GM18861 (cell line): ENCODE data around the gene S100A7A.
"Not testable (repeated sequence)": the region's sequence is repeated elsewhere in the genome, so short reads cannot be mapped to it uniquely, and the experiment has no call there.

Experiments
- ATAC-seq: cut with Tn5 transposase; IDR thresholded peaks from one replicate; pipeline ENCODE4 v1.9.1; 2021; ENCODE audit not compliant: unreplicated experiment

Gene S100A7A

DNA sequence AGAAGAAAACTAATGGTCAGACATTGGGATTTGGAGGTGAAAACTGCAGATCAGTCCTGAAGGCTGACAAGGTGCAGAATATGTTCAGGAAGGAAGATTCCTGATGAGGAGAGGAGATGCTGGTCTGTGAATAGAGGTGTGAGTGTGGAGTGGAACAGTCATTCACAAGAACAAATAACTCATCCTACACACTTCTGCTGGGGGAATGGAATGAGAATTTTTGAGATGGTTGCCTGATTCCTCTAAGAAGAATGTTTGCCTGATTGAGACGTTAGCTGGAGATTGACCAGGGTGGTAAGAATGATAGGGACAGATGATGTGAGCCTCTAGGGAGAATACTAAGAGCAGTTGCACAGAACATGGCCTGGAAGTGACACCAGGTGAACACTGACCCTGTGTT is 40.1 kb downstream of the S100A7A start:
- no peak for ATAC-seq

DNA sequence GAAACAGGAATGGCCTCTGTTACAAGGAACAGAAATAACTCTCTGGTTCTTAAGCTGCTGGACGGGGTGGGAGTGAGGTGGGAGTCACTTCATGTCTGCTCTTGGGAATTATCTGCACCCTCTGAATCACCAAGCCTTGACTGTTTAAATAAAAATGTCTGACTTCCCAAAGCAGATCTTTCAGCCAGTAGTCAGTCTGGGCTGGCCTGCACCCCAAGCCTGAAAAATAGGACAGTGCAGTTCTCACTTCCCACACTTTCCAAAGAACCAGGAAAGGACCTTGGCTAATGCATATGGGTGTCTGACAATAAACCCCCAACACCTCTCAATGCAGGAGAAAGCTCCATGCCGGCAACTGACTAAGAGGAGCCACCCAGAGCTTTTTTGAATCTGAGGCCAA is 43.3 kb downstream of the S100A7A start:
- no peak for ATAC-seq

DNA sequence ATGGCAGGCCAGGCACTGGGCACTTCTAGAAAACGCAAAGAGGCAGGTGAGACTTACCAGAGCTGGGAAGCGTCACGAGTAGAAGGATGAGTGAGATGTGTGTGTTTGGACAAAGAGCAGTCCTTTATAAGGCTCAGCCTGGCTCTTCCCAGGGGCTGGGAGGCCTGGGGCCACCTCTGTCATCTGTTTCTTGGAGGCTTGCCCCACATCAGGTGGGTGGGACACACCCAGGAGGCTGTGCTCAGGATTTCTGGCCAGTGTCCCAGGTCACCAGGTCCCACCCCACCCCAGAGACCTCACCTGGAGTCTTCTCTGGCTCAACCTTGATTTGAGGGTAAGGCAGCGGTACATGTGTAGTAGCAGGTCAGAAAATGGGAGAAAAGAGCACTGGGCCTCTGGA is 44.2 kb downstream of the S100A7A start, which contains the start of gene S100A7:
Gene S100A7, minus strand, starts transcription at position 101 of the 400 bp plus-strand sequence. CDS start 1,638 bp downstream, outside the sequence.
- ATAC-seq, result no peak

DNA sequence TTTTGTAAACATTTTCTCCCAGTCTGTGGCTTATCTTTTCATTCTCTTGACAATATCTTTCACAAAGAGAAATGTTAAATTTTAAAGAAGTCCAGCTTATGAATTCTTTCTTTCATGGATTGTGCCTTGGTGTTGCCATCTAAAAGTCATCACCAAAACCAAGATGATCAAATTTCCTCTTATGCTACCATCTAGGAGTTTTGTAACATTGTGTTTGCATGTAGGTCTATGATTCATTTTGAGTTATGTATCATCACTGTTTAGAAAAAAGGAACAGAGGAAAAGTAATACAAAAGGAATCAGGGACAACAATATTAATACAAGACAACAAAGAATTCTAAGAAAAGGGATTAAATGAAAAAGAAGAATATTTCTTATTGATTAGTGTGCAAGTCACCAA is 46.4 kb downstream of the S100A7A start:
- ATAC-seq, result not testable (repeated sequence)

DNA sequence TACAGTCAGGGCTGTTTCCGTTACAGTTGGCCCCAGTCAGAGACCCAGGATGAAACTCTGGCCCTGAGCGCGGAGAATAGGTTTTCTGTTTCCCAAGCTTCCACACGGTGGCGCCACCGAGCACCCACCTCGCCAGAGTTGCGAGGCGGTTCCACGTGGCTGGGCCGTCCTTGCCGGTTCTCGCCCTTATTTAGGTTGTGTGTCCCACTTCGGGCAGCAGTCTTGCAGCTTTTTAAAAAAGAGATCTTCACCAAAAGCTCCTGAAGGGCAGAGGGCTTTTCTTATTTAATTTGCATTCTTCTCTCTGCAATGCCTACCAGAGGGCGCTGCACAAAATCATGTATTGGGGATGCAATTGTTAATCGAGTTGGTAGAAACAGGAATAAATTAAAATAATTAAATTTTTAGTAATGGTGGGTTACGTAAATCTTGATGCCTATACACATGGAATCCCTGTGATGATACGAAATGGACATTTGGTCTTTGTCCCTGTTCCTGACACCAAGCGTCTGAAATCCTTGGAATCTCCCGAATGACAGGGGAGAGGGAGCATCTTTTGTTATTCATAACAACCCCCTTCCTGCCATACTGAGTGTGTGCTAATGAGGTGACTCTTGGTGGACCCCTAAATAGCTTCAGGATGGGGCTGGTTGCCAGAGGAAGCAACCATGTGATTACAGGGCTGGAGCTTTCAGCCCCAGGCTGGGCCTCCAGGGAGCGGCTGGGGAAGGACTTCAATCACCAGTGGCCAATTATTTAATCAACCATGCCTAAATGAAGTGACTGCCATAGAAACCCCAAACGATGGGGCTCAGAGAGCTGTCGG is 49.7 kb downstream of the S100A7A start:
- ATAC-seq, result no peak

DNA sequence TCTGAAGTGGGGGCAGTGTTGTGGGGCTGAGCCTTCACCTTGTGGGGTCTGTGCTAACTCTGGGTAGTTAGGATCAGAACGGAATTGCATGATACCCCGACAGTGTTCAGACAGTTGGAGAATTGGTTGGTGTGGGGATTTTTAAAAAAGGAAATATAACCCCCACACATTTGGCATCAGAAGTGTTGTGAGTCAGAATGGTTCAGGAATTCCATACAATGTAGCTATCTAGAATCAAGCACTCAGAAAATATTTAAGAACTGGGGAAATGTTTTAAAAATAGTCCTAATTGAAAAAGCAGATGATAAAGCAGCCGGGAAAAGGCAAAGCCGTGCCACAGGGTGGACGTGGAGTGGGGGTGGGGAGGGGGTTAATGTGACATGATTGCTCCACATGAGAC is 50.6 kb downstream of the S100A7A start:
- ATAC-seq, result no peak

DNA sequence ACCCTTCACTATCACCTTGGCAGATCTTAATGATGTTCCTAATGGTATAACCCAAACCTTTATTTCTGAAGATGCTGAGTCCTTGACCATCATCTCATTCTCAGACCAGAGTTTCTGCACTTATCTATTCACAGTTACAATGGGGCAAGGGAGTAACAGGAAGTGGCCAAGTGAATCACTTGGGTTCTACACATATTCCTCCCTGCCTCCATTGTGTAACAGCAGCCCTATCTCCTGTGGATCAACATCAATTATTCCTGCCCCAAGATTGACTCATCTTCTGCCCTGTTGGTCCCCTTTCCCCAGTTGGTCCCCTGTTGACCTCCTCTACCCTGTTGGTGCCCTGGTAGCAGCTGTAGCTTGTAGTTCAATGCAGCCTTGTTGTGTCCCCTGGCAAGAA is 54.4 kb downstream of the S100A7A start:
- ATAC-seq, result no peak
